ENCODE measurements around the gene EFCAB9.

The EFCAB9 gene

DNA sequence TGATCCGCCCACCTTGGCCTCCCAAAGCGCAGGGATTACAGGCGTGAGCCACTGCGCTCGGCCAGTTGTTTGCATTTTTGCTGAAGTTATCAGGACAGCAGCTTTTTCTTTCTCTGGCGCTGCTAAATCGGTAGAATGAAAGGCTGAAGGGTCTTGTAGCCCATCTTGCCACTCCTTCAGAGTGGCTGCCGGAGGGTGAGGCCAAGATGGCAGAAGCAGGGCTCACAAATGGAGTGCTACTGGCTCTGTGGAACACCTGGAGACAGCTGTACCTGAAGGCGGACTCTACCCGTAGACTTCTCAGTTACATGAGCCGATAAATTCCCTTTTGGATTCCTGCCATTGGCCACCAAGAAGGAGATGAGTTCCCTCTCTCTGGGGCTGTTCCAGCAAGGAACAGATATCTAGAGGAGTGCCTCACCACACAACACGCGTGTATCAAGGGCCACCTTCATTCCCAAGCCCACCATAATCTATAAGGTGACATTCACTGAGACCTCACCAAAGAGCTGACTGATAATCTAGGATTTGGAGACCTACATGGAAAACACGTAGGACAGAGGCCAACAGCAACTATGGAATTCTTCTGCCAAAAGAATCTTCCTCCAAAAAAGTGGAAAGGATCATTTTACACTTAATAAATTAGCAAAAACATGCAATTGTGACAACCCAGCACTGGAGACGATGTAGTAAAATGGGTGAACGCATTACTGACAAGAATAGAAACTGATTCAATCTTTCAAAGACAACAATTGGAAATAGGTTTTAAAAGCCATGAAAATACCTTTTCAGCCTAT lies 27.7 kb upstream of the EFCAB9 start:
- DNase-seq = no peak

DNA sequence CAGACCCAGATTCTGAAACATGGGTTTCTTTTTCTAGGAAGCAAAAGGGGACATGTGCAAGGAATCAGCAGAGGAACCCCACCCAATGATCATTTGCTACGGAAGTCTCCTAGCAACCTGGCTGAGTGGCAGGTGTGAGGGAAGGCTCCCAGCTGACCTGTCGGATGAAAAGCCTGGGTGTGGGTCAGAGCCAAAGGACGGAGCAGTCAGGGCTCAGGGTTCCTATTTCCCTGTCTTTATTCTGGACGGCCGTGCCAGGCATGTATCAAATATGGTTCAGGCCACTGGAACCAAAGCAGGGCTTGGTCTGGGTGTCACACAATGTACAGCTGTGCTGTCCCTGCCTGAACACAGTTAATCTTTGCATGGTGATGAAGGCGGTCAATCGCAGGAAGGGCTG lies 26.1 kb upstream of the EFCAB9 start:
- no peak for DNase-seq

DNA sequence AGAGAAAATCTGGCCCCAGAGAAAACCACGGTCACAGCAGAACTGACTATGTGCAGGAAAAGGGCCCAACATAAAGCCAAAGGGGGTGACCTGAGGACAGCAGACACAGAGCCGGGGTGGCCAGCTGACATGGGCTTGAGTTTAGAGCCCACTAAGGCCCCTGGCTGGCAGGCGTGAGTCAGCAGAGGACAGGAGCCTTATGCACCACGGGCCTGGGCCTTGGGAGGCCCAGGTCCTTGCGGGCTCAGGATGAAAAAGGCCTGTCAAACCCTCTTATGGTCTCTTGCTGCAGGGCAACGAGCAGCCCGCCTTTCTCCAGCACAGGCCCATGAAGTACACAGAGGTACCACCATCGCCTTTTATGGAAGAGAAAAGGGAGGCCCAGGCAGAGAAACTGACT lies 25.7 kb upstream of the EFCAB9 start:
- DNase-seq = no peak

DNA sequence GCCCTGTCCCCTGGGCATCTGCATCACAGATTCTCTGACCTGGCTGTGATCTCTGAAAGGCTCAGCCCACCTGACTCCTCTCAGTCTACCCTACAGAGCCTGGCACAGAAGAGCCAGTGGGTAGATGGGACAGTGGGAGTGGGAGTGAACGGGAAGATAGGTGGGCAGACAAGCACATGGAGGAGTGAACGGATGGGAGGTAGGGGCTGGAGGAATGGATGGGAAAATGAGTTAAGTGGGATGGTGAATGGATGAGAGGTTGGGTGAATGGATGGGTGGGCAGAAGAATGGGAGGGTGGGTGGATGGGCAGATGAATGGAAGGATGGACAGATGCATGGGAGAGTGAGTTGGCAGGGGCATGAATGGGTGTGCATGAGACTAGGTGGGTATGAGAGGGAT lies 24.8 kb upstream of the EFCAB9 start:
- no peak for DNase-seq

DNA sequence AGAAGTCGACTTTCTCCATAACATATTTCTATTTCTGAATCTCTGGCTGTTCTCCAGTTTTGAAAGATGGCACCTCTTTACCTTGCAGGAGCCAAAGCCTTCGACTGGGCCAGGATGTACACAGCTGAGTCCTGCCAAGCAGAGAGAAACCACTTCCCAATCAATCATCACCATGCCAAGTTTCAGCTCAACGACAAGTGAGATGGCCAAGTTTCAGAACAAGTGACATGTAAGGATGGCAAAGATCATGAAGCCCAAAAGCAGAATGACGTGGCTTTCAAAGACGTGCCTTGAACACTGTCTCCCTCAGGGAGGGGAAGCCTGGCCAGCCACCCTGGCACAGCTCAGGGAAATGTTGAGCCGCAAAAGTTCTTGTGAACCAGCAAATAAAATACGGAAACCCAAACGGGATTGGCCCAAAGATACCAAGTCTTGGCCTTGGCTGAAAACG lies 23.7 kb upstream of the EFCAB9 start:
- DNase-seq = no peak

DNA sequence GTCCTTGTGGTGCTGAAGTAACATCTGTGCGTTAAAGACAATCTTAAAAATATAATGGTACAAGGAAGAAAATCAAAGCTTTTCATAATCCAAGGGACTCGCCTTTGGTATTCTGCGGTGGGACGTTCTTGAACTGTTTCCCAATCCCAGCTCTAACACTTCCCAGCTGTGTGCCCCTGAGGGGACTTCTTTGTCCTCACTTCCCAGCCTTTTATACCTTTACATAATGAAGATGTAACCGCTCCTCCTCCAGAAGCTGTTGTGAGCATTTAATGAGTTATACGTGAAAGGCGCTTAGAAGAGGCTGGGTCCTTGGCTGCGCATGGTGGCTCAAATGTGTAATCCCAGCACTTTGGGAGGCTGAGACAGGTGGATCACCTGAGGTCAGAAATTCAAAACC lies 22.9 kb upstream of the EFCAB9 start:
- no peak for DNase-seq

DNA sequence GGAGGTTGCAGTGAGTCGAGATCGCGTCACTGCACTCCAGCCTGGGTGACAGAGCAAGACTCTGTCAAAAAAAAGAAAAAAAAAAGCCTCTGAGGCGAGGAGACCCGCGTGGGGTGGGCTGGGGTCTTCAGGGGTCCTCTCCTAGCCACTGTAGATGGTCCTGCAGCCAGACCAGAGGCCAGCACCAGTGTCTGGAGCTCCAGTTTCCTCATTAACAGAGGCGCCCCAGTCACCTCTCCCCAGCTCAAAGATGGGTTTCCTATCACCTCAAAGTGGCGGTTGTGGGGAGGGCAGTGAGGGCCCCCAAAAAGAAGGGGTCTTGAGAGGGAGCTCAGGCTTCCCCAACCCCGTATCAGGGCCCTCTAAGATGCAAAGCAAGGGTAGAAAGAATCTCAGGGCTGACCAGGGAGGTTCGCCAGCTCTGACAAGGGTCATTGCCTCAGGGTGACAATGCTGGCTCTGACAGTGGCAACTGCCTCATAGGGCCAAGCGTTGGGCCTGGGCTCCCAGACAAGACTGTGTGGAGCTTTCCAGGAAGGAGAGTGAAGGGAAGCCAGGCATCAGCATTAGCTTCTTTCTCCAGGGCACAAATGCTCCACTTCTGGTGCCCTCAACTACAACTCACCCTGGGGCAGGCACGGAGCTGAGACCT lies 20.9 kb upstream of the EFCAB9 start:
- no peak for DNase-seq

DNA sequence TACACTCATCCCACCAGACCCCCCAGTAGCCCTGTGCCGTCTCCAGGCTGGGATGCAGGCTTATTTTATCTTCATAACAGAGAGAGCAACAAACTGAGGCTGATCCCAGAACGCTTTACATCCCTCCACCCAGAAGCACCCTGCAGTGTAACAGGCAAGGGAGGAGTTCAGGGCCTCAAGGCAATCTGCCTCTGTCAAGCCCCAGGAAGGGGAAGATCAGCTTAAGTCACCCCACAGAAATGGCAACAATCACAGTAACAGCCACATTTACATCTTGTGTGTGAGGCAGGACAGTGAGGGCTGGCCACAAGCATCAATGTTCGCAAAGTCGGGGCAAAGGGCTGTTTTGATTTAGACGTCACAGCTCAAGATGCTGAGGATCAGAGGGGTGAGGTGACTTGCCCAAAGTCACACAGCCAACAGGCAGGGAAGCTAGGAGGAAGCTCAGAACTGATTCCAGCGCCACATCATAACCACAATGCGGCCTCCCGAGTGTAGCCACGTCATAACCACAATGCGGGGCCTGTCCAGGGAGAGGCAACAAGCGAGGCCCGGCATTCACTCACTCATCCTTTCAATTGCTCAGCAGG lies 20.3 kb upstream of the EFCAB9 start:
- DNase-seq = peak; percentile 37

DNA sequence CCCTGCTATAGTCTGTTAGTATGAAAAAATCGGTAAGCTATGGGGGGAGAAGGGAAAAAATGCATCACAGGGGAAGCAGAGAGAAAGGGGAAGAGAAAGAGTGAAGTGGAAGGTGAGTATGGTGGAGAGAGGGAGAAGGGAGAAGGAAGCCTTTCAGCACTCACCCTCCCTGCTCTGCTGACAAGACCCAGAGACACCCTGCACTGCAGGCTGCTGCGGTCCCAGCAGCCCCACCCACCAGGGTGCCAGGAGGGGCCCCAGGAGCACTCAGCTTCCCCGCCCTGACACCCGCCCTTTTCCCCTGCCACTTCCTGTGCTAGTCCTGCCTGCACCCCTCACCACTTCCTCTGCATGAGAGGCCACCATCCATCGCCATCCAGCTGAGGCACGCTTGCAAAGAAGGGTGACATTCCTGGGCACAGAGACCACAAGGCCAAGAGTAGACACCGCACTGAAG lies 18.7 kb upstream of the EFCAB9 start:
- peak; percentile 75 for DNase-seq

DNA sequence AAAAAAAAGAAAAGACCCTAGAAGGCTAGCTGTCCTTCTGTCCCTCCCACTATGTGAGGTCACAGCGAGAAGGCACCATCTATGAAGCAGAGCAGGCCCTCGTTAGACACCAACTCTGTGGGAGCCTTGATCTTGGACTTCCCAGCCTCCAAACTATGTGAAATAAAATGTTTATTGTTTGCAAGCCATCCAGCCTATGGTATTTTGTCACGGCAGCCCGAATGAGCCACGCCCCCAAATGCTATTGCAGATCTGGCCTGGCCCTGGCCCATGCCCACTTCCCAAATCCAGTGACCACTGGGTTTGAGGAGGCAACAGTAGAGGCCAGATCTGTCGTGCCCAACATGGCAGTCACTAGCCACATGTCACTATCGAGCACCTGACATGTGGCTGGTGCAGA lies 16.8 kb upstream of the EFCAB9 start:
- DNase-seq = no peak

DNA sequence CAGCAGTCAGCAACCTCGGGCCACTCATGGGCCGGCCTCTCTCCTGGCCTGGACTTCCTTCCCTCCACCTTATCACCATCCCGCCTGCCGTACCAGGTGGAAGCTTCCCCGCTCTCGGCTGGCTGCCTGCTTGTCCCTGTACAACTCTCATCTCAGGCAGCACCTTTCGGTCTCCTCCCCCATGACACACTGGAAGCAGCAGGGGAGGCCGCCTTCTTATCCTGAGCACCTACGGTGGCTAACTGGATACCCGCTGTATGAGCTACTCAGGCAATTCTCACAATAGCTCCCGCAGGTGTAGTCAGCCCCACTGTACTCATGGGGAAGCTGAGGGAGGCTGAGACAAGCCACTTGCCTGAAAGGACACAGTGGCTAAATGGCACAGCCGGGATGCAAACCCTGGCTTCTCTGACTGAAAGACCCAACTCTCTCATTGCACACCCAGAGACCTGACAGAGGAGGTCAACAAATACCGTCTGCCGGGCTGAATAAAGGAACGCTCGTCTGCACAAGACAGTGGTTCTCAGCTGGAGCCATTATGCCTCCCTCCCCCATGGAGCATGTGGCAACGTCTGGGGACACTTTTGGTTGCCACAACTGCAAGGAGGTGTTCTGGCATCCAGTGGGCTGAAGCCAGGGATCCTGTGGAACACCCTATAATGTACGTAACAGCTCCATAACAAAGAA lies 15.5 kb upstream of the EFCAB9 start:
- DNase-seq = no peak

DNA sequence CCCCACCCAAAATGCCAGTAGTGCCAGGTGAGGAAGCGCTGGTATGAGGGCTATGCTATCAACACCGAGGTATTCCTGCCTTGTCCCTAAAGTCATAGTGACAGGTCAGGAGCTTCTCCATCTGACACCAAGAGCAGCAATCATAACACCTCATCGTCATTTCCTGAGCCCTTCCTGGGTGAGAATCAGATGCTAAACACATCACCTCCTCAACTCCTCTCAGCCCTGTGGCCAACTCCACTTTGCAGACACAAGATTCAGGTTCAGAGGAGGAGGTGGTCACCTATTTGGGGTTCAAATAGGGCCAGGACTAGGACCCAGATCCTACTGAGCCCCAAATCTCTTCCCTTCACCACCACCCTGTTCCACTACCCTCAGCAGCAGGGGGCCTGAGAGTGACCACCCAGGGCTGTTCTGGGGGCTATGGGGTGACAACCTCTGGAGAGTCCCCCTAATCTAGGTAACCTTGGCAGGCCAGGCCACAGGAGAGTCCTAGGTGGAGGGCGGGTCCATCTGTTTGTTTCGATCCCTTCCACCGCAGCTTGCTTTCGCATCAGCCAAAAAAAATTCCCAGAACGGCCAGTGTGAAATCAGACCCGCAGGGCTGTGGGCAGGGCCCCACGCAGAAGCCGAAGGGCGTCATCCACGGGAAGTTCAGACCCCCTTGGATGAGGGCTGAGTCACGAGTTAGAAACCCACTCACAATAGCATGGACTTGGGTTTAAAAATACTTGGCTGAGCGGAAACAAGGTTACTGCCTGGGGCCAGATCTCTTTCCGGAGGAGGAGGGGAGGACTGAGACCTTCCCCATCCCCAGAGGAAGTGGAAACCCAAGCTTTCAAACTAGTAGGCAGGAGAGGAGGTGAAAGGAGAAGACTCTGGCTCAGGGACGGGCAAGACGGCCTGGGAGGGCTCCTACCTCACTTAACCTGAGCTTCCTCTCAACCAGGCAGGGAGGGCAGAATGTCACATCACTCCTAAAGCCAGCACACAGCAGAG lies 14.7 kb upstream of the EFCAB9 start:
- no peak for DNase-seq

DNA sequence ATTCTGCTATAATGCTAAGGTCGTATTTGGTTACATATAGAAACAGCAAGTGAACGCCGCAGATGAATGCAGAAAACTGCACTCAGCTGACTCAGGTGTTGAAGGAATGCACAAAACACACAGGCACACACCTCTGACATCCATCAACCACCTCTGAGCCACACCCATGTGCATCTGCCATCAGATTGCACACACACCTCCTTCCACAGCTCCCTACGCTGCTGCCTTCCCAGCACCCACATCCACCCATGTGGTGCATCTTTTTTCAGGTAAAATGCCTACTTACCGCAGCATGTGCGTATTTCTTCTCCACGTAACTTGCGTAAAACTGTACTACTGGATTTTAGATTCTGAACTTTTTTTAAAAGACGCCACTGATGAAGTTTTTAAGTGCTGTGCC lies 13.0 kb upstream of the EFCAB9 start:
- no peak for DNase-seq

DNA sequence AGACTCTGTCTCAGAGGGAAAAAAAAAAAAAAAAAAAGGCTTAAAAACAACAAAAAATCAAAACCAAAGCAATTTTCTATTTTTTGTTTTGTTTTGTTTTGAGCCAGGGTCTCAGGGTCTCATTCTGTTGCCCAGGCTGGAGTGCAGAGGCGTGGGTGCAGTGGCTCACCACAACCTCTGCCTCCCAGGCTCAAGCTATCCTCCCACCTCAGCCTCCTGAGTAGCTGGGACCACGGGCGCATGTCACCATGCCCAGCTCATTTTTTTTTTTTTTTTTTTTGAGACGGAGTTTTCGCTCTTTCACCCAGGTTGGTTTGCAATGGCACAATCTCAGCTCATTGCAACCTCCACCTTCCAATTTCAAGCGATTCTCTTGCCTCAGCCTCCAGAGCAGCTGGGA lies 11.7 kb upstream of the EFCAB9 start:
- DNase-seq = no peak

DNA sequence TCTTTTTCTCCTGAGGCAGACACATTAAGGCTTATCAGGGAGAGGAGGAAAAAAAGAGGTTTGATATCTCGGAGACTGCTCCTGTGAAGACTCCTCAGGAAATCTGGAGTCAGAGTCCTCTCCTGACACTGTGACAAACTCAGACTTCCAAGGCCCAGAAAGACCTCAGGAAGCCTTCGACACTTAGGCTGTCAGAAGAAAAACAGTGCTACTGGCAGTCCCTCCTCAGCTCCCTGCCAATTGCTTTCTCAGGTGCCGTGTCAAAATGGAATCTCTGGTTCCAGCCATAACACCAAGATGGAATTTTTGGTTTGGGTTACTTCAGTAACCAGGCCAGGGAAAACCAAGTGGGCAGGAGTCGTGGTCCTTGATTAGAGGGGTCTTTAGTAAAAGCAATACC lies 10.1 kb upstream of the EFCAB9 start:
- DNase-seq = no peak

DNA sequence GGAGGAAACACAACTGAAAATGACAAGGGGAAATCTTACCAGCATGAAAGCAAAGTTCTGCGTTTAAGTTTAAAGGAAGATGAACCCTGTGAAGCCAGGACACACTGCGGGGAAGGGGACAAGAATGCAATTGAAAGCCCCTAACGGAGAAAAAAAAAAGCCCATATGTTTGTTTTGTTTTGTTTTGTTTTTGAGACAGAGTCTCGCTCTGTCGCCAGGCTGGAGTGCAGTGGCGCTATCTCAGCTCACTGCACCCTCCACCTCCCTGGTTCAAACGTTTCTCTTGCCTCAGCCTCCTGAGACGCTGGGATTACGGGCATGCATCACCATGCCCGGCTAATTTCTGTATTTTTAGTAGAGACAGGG lies 8.9 kb upstream of the EFCAB9 start:
- DNase-seq = no peak

DNA sequence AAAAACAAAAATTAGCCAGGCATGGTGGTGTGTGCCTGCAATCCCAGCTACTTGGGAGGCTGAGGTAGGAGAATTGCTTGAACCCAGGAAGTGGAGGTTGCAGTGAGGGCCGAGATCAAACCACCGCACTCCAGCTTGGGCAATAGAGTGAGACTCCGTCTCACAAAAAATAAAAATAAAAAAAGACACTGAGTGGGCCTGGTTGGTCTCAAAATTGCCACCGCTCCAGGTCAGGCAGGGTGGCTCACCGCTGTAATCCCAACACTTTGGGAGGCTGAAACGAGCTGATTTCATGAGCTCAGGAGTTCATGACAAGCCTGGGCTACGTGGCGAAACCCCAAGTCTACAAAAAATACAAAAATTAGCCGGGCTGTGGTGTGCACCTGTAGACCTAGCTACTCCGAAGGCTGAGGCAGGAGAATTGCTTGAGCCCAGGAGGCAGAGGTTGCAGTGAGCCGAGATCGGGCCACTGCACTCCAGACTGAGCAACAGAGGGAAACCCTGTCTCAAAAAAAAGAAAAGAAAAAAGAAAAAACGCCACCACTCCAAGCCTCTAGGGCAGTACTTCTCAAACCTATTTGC lies 7.8 kb upstream of the EFCAB9 start:
- DNase-seq = no peak

DNA sequence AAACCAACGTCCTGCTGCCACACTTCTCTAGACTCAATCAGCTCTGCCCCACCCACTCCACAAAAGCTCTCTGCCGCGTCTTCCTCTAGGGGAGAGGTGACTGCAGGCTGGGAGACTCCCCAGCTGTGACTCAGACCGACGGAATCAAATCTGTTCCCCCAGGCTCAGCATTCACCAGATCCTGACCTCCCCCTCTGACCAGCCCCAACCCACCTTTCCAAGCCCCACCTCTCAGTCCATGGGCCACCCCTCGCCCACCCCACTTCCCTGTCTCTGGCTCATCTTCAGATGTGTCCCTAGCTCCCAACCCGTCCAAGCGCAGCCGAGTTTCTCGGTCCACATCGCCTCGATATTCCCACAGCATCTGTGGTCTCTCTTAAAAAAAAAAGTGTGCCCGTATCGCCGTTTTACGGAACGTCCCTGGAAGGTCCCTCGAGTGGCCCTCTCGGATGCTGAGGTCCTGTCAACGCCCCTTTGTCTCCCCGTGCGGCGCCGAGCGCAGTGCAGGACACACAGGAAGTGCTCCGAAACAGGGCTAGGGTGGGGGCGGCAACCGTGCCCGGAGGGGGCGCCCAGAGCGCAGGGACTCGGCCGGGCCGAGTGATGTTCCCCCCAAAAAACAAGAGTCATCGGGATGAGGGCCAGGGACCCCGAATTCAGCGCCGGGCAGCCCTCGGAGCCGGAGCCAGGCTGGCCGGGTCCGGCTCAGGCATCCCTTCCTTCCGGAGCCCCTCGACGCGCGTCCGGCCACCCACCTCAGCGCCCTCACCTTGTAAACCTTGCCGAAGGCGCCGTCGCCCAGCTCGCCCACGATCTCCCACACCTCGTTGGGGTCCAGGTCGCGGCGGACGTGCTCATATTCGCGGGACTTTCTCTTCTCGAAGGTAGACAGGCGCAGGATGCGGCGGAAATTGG lies 6.6 kb upstream of the EFCAB9 start:
- DNase-seq = peak; percentile 56

DNA sequence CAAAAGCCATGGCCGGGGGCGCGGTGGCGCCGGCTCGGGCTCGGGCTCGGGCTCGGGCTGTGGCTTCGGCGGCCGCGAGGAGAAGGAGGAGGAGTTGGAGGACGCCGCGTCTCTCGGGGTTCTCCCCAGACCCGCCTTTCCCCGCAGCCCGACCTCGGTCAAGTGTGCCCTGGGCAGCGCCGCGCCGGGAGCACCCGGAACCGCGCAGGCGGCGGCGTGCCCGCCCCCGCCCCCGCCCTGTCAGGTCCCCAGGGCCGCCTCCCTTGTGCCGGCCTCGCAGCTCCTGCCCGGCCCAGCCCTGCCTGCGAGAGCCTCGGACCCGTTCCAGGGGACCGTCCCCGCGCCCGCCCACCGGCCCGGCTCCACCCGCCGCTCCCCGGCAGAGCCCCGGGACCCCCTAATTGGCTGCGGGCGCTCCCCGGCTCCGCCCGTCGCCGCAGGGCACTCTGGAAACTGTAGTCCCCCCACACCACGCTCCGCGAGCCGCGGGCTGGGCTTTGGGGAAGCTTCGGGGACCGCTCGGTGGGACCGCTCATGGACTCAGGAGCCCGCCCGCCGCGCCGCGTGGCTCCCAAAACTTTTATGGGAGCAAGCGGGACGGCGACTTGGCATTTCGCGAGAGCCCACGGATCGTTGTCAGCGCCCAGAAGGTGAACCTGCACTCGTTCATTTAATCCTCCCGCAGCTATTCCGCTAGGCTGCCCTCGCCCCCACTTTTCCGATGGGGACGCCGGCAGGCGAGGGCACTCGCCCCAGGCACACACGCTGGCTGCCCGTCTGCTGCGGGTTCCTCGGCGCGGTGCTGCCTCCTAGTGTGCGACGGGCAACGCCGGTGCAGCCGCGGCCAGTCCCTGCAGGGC lies 5.7 kb upstream of the EFCAB9 start, which contains the start of gene STK10:
TSS of gene STK10 (minus strand) at position 192 of the 860 bp plus-strand sequence. CDS start at position 10, 182 bp downstream.
- peak; percentile 93 for DNase-seq
